Gastrocnemius medialis (tissue), 4 donors: ENCODE results near the gene ME3.

Source experiments
- POLR2A ChIP-seq, 2 donors: fragments of 450-650 bp; IDR thresholded peaks; one replicate each; pipeline ENCODE4 v1.6.1; 2017; ENCODE audit warnings: antibody characterized with exemption in 2 of 2, mild to moderate bottlenecking in 2 of 2, moderate library complexity in 2 of 2
- TF ChIP-seq, protein P1 (sequence below), 5 experiments: fragments of 450-650 bp in 3 of 5; fragments of 200-600 bp in 2 of 5; sonication (generic) in 2 of 5; IDR thresholded peaks in 4 of 5; conservative IDR thresholded peaks in 1 of 5; 1 replicate in 4 of 5; 2 replicates in 1 of 5; pipeline ENCODE4 v1.5.1; 2016 to 2019; ENCODE audit warnings: antibody characterized with exemption in 5 of 5, mild to moderate bottlenecking in 3 of 5, moderate library complexity in 3 of 5

DNA sequence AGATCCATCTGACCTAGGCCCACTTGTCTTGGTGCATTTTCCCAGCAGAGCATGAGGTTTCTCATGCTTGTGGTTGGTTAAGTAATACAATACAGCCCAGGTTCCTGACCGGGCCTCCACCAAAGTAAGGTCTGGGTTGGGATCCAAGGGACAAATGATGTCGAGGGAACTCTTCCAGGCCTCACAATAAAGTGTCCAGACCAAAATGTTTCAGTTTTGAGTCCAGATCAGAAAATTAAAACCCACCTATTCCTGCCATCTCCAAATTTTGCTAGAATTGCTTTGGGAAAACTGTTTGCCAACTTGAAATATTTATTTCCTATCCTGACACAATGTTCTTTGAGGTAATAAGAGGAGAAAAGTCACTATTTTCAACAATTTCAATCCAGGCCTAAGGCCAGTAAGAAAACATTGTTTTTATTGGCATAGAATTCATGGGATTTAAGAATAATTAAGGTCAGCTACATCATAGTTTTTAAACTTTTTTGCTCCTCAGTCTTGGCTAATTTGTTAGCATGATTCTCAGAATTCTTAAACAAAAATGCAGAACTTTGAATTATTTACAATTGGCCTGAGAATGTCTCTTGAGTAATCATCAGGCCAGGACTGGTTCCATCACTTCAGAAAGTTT, 51.4 kb downstream of the ME3 start:
- TF ChIP-seq, protein P1, sequence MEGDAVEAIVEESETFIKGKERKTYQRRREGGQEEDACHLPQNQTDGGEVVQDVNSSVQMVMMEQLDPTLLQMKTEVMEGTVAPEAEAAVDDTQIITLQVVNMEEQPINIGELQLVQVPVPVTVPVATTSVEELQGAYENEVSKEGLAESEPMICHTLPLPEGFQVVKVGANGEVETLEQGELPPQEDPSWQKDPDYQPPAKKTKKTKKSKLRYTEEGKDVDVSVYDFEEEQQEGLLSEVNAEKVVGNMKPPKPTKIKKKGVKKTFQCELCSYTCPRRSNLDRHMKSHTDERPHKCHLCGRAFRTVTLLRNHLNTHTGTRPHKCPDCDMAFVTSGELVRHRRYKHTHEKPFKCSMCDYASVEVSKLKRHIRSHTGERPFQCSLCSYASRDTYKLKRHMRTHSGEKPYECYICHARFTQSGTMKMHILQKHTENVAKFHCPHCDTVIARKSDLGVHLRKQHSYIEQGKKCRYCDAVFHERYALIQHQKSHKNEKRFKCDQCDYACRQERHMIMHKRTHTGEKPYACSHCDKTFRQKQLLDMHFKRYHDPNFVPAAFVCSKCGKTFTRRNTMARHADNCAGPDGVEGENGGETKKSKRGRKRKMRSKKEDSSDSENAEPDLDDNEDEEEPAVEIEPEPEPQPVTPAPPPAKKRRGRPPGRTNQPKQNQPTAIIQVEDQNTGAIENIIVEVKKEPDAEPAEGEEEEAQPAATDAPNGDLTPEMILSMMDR (IDR thresholded peaks at IDR 0.05 in 4 of 5, conservative IDR thresholded peaks at IDR 0.05 in 1 of 5), result no peak
- TF ChIP-seq POLR2A (IDR thresholded peaks at IDR 0.05), result no peak
